GM10248 (cell line): ENCODE measurements around the gene HLA-DOA.

Experiments used
- CTCF ChIA-PET: fragments of 300-600 bp; sonication (Branson Sonifier 250); formaldehyde crosslinking; extraction: SDS; loops from one replicate; lab custom pipeline; 2021; ENCODE audit warnings: antibody characterized with exemption; lab: Yijun Ruan, JAX
- POLR2A ChIA-PET: fragments of 350-650 bp; sonication (Branson Sonifier 250); formaldehyde crosslinking; extraction: SDS; loops from one replicate; lab custom pipeline; 2020; ENCODE audit warnings: antibody characterized with exemption; lab: Yijun Ruan, JAX
- DNase-seq: peaks from one replicate; pipeline ENCODE4 v3.0.0; 2012; ENCODE audit errors: extremely low spot score
- TF ChIP-seq, protein P1 (sequence below): IDR thresholded peaks from 2 replicates; pipeline ENCODE4 v1.5.1; 2012; ENCODE audit warnings: mild to moderate bottlenecking, low read depth; ENCODE audit errors: extremely low read depth, missing control alignments, control extremely low read depth

HLA-DOA gene

DNA sequence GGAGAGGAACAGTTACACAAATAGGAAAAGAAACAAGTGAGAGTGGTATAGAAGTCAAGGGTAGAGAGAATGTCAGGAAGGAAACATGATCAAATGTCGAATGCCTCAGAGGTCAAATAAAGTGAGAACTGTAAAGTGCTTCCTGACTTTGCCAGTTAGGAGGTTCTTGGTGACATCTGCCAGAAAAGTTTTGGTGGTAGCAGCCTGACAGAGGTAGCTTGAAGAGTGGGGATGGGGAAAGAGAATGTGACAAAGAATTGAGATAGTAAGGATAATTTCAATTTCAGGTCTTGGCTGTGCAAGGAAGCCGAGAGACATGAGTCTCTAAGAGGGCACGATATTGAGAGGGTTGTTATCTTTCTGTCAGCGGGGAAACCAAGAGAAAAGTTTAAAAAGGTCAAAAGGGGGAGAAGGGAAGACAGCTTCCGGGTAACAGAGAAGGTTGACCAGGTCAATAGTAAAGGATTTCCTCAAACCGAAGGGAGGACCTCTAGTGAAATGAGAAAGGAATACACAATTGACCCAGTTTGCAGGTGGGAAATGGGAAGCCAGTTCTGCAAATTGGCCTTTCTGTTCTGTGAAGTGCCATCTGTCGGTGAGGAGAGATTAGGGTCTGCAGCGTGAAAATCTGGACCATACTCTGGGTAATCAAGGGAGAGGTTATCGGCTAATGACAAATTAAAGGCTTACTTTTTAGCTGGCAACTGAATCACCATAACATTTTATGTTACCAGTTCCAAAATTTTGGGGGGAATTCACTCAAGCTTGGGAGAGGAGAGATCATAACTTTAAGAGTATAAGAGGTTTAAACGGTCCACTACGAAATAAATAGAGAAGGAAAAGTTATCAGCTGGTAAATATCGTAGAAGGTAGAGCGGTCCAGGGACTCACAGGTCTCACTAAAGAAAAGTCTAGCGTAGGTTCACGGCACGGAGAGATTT, 42.0 kb downstream of the HLA-DOA start:
- ChIA-PET CTCF (interaction anchor here (0.6 to 14.8 kb wide), 15 partner anchors 9 to 129 kb away, joined by 3 to 313 read pairs (median 6); partner anchors contain the start of genes HLA-DMA, HLA-DMB and TAP2), POLR2A (interaction anchor here (0.6 to 9.8 kb wide), 6 partner anchors 11 to 122 kb away, joined by 3 to 219 read pairs (median 4); partner anchors contain the start of gene HLA-DMA)
- TF ChIP-seq, protein P1, sequence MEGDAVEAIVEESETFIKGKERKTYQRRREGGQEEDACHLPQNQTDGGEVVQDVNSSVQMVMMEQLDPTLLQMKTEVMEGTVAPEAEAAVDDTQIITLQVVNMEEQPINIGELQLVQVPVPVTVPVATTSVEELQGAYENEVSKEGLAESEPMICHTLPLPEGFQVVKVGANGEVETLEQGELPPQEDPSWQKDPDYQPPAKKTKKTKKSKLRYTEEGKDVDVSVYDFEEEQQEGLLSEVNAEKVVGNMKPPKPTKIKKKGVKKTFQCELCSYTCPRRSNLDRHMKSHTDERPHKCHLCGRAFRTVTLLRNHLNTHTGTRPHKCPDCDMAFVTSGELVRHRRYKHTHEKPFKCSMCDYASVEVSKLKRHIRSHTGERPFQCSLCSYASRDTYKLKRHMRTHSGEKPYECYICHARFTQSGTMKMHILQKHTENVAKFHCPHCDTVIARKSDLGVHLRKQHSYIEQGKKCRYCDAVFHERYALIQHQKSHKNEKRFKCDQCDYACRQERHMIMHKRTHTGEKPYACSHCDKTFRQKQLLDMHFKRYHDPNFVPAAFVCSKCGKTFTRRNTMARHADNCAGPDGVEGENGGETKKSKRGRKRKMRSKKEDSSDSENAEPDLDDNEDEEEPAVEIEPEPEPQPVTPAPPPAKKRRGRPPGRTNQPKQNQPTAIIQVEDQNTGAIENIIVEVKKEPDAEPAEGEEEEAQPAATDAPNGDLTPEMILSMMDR: peak; percentile 49
- DNase-seq: no peak

DNA sequence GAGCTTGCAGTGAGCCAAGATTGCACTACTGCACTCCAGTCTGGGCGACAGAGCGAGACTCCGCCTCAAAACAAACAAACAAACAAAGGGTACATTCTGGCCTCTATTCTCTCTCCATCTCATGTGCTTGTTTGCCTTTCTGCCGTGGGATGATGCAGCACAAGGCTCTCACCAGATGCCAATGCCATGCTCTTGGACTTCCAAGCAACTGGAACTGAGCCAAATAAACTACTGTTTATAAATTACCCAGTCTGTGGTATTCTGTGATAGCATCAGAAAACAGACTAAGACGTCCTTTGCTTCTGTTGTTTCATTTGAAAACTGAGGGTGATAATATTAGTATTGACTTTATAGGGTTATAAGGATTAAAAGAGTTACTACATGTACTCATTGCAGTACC, 44.6 kb downstream of the HLA-DOA start:
- ChIA-PET POLR2A (no interaction called here), CTCF (interaction anchor here (2.2 to 14.8 kb wide), 5 partner anchors 10 to 32 kb away, joined by 10 to 313 read pairs (median 20); partner anchors contain the start of genes HLA-DMA and HLA-DMB)
- DNase-seq: no peak
- TF ChIP-seq, protein P1: no peak

DNA sequence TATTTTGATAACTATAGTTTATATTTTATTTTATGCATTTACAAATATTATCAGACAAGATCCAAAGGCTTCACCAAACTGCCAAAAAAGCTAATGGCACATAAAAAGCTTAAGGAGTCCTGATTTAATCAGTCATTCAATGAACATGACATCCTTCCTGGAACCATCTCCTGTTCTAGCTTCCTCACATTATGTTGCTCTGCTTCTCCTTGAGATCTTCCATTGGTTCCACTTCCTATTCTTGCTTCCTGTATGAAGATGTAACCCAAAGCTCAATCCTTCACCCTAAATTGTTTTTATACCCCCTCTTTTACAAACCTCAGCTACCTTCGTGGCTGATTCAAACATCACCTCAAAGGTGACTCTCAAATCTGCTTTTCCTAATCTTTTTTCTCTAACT, 45.5 kb downstream of the HLA-DOA start:
- DNase-seq: no peak
- ChIA-PET CTCF (interaction anchor here (0.9 to 14.8 kb wide), 6 partner anchors 8 to 31 kb away, joined by 3 to 313 read pairs (median 8); partner anchors contain the start of gene HLA-DMA), POLR2A (interaction anchor here (2.2 kb wide), 1 partner anchor 8 kb away, joined by 28 read pairs; no protein-coding TSS in a partner anchor)
- TF ChIP-seq, protein P1: no peak

DNA sequence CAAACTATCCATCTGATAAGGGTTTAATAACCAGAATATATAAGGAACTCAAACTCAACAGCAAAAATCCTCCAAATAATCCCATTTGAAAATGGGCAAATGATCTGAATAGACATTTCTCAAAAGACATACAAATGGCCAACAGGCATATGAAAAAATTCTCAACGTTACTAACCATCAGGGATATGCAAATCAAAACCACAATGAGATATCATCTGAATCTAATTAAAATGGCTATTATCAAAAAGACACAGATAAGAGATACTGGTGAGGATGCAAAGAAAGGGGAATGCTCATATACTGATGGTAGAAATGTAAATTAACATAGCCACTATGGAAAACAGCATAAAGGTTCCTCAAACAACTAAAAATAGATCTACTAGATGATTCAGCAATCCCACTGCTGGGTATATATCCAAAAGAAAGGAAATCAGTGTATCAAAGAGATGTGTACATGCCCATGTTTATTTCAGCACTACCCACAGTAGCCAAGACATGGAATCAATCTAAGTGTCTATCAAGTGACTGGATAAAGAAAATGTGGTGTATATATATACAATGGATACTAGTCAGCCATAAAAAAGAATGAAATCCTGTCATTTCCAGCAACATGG, 47.1 kb downstream of the HLA-DOA start:
- POLR2A ChIA-PET: interaction anchor here (1.4 to 2.2 kb wide), 2 partner anchors 10 kb away, joined by 7 to 28 read pairs; no protein-coding TSS in a partner anchor
- CTCF ChIA-PET: interaction anchor here (0.7 to 14.8 kb wide), 5 partner anchors 8 to 29 kb away, joined by 4 to 313 read pairs (median 5); partner anchors contain the start of gene HLA-DMA
- TF ChIP-seq, protein P1: no peak
- DNase-seq: no peak

DNA sequence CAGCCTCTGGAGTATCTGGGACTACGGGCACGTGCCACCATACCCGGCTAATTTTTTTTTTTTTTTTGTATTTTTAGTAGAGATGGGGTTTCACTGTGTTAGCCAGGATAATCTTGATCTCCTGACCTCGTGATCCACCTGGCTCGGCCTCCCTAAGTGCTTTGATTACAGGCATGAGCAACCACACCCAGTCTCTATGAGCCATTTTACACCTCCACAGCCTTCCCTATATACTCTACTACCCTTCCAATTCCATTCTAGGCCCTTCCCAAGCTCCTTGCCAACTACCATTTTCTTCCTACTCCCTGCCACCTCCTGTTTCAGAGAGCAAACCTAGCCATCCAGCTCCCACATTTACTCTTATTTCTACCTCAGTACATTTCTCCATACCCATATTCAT, 48.8 kb downstream of the HLA-DOA start:
- TF ChIP-seq, protein P1: no peak
- DNase-seq: no peak
- CTCF ChIA-PET: interaction anchor here (14.8 kb wide), 1 partner anchor 6 kb away, joined by 313 read pairs; the partner anchor contains the start of gene HLA-DMA
- POLR2A ChIA-PET: interaction anchor here (1.4 kb wide), 1 partner anchor 12 kb away, joined by 7 read pairs; no protein-coding TSS in a partner anchor
